Neural progenitor cell (in vitro differentiated cells): ENCODE results near the gene ADGRD1. TPM values are rescaled to one million over a fixed set of nuclear protein-coding genes. Genes with fewer than 3 reads are reported as not detected.

Experiments used
- DNase-seq: peaks from one replicate; pipeline ENCODE4 v3.0.0-alpha.2; 2016; ENCODE audit warnings: low spot score
- H2AFZ ChIP-seq: fragments of 200-600 bp; sonication (generic); replicated peaks from 2 replicates; pipeline ENCODE4 v1.6.1; 2016; ENCODE audit warnings: antibody characterized with exemption
- H3F3A ChIP-seq: fragments of 200-600 bp; sonication (generic); 2 replicates; pipeline ENCODE4 v1.6.1; 2016; ENCODE audit warnings: antibody characterized with exemption, low read depth
- H3K27ac ChIP-seq: fragments of 200-600 bp; sonication (generic); 2 replicates; pipeline ENCODE4 v1.5.1; 2016; ENCODE audit warnings: mild to moderate bottlenecking
- H3K27me3 ChIP-seq: fragments of 200-600 bp; sonication (generic); 2 replicates; pipeline ENCODE4 v1.6.1; 2016; ENCODE audit warnings: mild to moderate bottlenecking, moderate library complexity
- H3K36me3 ChIP-seq: fragments of 200-600 bp; sonication (generic); 2 replicates; pipeline ENCODE4 v1.5.1; 2016
- H3K4me1 ChIP-seq: fragments of 200-600 bp; sonication (generic); 2 replicates; pipeline ENCODE4 v1.6.1; 2016; ENCODE audit warnings: mixed run types
- H3K4me2 ChIP-seq: fragments of 200-600 bp; sonication (generic); 2 replicates; pipeline ENCODE4 v1.6.1; 2016
- H3K4me3 ChIP-seq: fragments of 200-600 bp; sonication (generic); 2 replicates; pipeline ENCODE4 v1.5.1; 2016
- H3K79me2 ChIP-seq: fragments of 200-600 bp; sonication (generic); 2 replicates; pipeline ENCODE4 v1.6.1; 2016; ENCODE audit warnings: low read depth
- H3K9ac ChIP-seq: fragments of 200-600 bp; sonication (generic); 2 replicates; pipeline ENCODE4 v1.6.1; 2016
- H3K9me3 ChIP-seq: fragments of 200-600 bp; sonication (generic); 2 replicates; pipeline ENCODE4 v1.5.1; 2016; ENCODE audit warnings: low read depth
- H4K20me1 ChIP-seq: fragments of 200-600 bp; sonication (generic); 2 replicates; pipeline ENCODE4 v1.6.1; 2016; ENCODE audit warnings: low read depth
- H3K27ac Mint-ChIP-seq: 3 replicates; pipeline ENCODE4 v1.8.0; 2021; ENCODE audit warnings: mixed read lengths
- H3K27me3 Mint-ChIP-seq: 2 replicates; pipeline ENCODE4 v1.8.0; 2022; ENCODE audit warnings: low read depth, mild to moderate bottlenecking, inconsistent platforms, moderate library complexity, mixed read lengths; ENCODE audit not compliant: insufficient read depth
- H3K36me3 Mint-ChIP-seq: 3 replicates; pipeline ENCODE4 v1.8.0; 2021; ENCODE audit warnings: mixed read lengths
- H3K4me1 Mint-ChIP-seq: 3 replicates; pipeline ENCODE4 v1.8.0; 2021; ENCODE audit warnings: mixed read lengths
- H3K4me3 Mint-ChIP-seq: 3 replicates; pipeline ENCODE4 v1.8.0; 2021; ENCODE audit warnings: mild to moderate bottlenecking, moderate library complexity, mixed read lengths
- H3K9me3 Mint-ChIP-seq: 3 replicates; pipeline ENCODE4 v1.8.0; 2020; ENCODE audit warnings: mixed read lengths
- EZH2 ChIP-seq: fragments of 200-600 bp; sonication (generic); IDR thresholded peaks from 2 replicates; pipeline ENCODE4 v1.6.1; 2017; ENCODE audit warnings: antibody characterized with exemption, mild to moderate bottlenecking, moderate library complexity
- EZH2phosphoT487 ChIP-seq: fragments of 200-600 bp; sonication (generic); IDR thresholded peaks from 2 replicates; pipeline ENCODE4 v1.6.1; 2017; ENCODE audit warnings: antibody characterized with exemption
- total RNA-seq: library from RNA; depleted of rRNA; stranded (reverse); fragments of >200 nt; gene quantifications from 2 replicates; pipeline ENCODE4 v1.2.3, GENCODE V29; 2015; ENCODE audit warnings: low replicate concordance
- TF ChIP-seq, protein P1 (sequence below): fragments of 200-600 bp; sonication (generic); IDR thresholded peaks from 2 replicates; pipeline ENCODE4 v1.5.1; 2017; ENCODE audit warnings: antibody characterized with exemption, mild to moderate bottlenecking

ADGRD1 gene
- total RNA-seq, 1 donor from 2014 or later, result not detected

DNA sequence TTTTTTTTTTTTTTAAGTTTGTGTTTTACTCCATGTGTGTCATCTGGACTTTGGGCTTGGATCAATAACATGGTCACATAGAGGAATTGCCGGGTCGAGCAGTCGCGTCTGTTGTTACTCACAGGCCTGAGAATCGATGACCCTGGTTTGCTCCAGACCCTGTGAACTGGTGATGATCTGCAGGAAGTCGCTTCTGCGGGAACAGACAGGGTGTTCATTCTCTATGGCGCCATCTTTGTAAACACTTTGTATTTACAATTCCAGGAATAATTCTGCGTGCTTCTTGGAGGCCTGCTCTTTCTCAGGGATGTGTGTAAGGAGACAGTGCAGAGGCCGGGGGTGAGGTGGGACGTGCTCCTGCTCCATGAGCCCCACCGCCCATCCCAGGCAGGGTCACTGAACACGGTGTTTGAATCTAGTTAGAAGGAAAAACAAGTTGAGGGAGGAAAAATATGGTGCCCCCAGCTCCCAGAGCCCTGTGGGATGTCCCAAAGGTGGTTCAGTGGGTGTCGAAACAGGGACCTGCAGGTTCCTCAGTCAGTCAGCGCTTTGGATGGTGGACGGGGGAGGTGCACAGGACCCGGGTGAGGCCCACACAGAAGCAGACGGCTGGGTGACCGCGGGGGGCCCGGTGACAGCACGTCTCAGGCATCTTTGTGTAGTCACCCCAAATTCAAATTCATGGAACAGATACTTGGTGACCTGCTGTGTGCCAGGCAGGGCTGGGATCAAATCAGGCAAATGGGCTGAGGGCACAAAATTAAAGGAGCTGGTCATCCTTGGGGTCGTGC lies 58.8 kb downstream of the ADGRD1 start:
- no peak overlapping the region for H3K9ac ChIP-seq
- H3K4me2 ChIP-seq, result no peak overlapping the region
- Mint-ChIP-seq H3K9me3 (no peaks in the 10 kb centered on the region), H3K36me3 (no peaks in the 10 kb centered on the region), H3K4me1 (peaks cover 24% of the 10 kb centered on the region), H3K4me3 (no peak overlapping the region), H3K27ac (peak overlapping the region; percentile 90), H3K27me3 (peaks cover 46% of the 10 kb centered on the region)
- no peaks in the 10 kb centered on the region for H3K79me2 ChIP-seq
- H3K4me1 ChIP-seq, result peaks cover 2% of the 10 kb centered on the region
- no peaks in the 10 kb centered on the region for H3K36me3 ChIP-seq
- no peaks in the 10 kb centered on the region for H3K27me3 ChIP-seq
- H4K20me1 ChIP-seq, result no peaks in the 10 kb centered on the region
- H3K9me3 ChIP-seq, result no peaks in the 10 kb centered on the region
- no peaks in the 10 kb centered on the region for H3F3A ChIP-seq
- no peak overlapping the region for H3K4me3 ChIP-seq
- TF ChIP-seq EZH2phosphoT487 (no peak), EZH2 (no peak)
- TF ChIP-seq, protein P1, sequence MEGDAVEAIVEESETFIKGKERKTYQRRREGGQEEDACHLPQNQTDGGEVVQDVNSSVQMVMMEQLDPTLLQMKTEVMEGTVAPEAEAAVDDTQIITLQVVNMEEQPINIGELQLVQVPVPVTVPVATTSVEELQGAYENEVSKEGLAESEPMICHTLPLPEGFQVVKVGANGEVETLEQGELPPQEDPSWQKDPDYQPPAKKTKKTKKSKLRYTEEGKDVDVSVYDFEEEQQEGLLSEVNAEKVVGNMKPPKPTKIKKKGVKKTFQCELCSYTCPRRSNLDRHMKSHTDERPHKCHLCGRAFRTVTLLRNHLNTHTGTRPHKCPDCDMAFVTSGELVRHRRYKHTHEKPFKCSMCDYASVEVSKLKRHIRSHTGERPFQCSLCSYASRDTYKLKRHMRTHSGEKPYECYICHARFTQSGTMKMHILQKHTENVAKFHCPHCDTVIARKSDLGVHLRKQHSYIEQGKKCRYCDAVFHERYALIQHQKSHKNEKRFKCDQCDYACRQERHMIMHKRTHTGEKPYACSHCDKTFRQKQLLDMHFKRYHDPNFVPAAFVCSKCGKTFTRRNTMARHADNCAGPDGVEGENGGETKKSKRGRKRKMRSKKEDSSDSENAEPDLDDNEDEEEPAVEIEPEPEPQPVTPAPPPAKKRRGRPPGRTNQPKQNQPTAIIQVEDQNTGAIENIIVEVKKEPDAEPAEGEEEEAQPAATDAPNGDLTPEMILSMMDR, result no peak
- DNase-seq, result no peak
- H3K27ac ChIP-seq, result no peak overlapping the region
- H2AFZ ChIP-seq, result no peak overlapping the region

DNA sequence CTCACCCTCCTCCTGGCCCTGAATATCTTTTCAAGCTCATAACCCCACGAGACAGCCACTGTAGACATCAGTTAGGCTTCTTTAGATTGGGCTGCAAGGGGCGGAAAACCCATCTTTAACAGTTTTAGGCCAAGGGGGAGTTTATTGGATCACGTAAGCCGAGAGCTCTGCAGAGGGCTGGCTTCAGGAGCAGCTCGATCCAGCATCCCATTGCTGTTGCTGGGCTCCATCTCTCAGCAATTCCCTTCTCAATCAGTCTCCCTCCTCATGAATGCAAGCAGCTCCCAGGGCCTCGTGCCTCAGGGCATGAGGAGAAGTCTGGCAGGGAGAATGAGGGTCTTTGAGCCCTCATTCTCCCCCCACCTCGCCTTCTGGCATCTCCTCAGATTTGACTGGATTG lies 59.4 kb downstream of the ADGRD1 start:
- H3K4me3 Mint-ChIP-seq, result no peak overlapping the region
- no peaks in the 10 kb centered on the region for H3K27me3 ChIP-seq
- H3K79me2 ChIP-seq, result no peaks in the 10 kb centered on the region
- H2AFZ ChIP-seq, result no peak overlapping the region
- H3K36me3 Mint-ChIP-seq, result no peaks in the 10 kb centered on the region
- no peak for TF ChIP-seq EZH2
- TF ChIP-seq EZH2phosphoT487, result no peak
- no peaks in the 10 kb centered on the region for H4K20me1 ChIP-seq
- no peaks in the 10 kb centered on the region for H3K4me1 ChIP-seq
- no peak overlapping the region for H3K4me2 ChIP-seq
- DNase-seq, result no peak
- peaks cover 47% of the 10 kb centered on the region for H3K27me3 Mint-ChIP-seq
- no peaks in the 10 kb centered on the region for H3K36me3 ChIP-seq
- H3K9ac ChIP-seq, result no peak overlapping the region
- no peak overlapping the region for H3K27ac Mint-ChIP-seq
- no peaks in the 10 kb centered on the region for H3K9me3 Mint-ChIP-seq
- H3K4me3 ChIP-seq, result no peak overlapping the region
- peaks cover 27% of the 10 kb centered on the region for H3K4me1 Mint-ChIP-seq
- H3K27ac ChIP-seq, result no peak overlapping the region
- H3F3A ChIP-seq, result no peaks in the 10 kb centered on the region
- no peaks in the 10 kb centered on the region for H3K9me3 ChIP-seq

DNA sequence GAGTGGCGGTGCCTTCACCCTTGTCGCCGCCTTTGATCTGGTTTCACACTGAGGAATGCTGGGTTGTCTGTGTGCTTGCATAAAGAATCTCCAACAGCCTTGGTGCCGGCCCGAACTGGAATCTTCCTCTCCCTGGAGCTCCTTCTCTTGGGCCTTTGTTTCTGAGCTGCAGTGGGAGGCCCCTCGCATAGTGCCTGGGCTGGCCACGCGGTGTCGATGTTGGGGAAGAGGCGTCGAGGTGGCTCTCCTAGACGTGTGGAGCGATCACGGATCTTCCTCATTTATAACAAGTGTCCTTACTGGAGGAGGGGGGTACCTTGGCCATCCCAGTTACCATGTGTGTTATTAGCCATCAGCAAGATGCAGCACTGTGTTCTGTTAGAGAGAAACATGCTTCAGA lies 60.6 kb downstream of the ADGRD1 start:
- Mint-ChIP-seq H3K9me3 (no peaks in the 10 kb centered on the region), H3K27me3 (peaks cover 42% of the 10 kb centered on the region), H3K36me3 (no peaks in the 10 kb centered on the region), H3K4me3 (no peak overlapping the region), H3K27ac (peak overlapping the region; percentile 69), H3K4me1 (peaks cover 24% of the 10 kb centered on the region)
- no peak for DNase-seq
- Histone ChIP-seq H3K79me2 (no peaks in the 10 kb centered on the region), H3K27ac (no peak overlapping the region), H3K27me3 (no peaks in the 10 kb centered on the region), H4K20me1 (no peaks in the 10 kb centered on the region), H3K4me2 (no peak overlapping the region), H3K9ac (no peak overlapping the region), H3K36me3 (no peaks in the 10 kb centered on the region), H2AFZ (no peak overlapping the region), H3K4me1 (no peaks in the 10 kb centered on the region), H3K9me3 (no peaks in the 10 kb centered on the region), H3K4me3 (no peak overlapping the region), H3F3A (no peaks in the 10 kb centered on the region)
- TF ChIP-seq EZH2 (no peak), EZH2phosphoT487 (no peak)
- TF ChIP-seq, protein P1, result no peak
